Stomach (tissue), 4 donors: ENCODE results near the gene COL10A1.

ENCODE experiments used
- EP300 ChIP-seq: sonication (generic); formaldehyde crosslinking; IDR thresholded peaks from one replicate; pipeline ENCODE4 v1.6.1; 2017; ENCODE audit warnings: antibody characterized with exemption
- POLR2A ChIP-seq, 4 donors: fragments of 450-650 bp; IDR thresholded peaks; one replicate each; pipeline ENCODE4 v1.6.1; 2016; ENCODE audit warnings: antibody characterized with exemption in 4 of 4, control low read depth in 2 of 4, mild to moderate bottlenecking in 1 of 4, moderate library complexity in 1 of 4
- POLR2AphosphoS5 ChIP-seq, 3 donors: sonication (generic); formaldehyde crosslinking; IDR thresholded peaks; one replicate each; pipeline ENCODE4 v1.6.1; 2016; ENCODE audit warnings: antibody characterized with exemption in 3 of 3
- TF ChIP-seq, protein P1 (sequence below), 7 experiments: fragments of 450-650 bp in 4 of 7; fragments of 200-600 bp in 3 of 7; sonication (generic) in 3 of 7; IDR thresholded peaks; one replicate each; pipeline ENCODE4 v1.5.1; 2016 to 2019; ENCODE audit warnings: antibody characterized with exemption in 7 of 7, control low read depth in 2 of 7, mild to moderate bottlenecking in 1 of 7

GRCh38 chr6:116157391-116157790 is 31.5 kb upstream of the COL10A1 start:
- TF ChIP-seq POLR2AphosphoS5 (IDR thresholded peaks at IDR 0.05), result no peak
- TF ChIP-seq, protein P1, sequence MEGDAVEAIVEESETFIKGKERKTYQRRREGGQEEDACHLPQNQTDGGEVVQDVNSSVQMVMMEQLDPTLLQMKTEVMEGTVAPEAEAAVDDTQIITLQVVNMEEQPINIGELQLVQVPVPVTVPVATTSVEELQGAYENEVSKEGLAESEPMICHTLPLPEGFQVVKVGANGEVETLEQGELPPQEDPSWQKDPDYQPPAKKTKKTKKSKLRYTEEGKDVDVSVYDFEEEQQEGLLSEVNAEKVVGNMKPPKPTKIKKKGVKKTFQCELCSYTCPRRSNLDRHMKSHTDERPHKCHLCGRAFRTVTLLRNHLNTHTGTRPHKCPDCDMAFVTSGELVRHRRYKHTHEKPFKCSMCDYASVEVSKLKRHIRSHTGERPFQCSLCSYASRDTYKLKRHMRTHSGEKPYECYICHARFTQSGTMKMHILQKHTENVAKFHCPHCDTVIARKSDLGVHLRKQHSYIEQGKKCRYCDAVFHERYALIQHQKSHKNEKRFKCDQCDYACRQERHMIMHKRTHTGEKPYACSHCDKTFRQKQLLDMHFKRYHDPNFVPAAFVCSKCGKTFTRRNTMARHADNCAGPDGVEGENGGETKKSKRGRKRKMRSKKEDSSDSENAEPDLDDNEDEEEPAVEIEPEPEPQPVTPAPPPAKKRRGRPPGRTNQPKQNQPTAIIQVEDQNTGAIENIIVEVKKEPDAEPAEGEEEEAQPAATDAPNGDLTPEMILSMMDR (IDR thresholded peaks at IDR 0.05), result no peak
- no peak for TF ChIP-seq EP300
- no peak for TF ChIP-seq POLR2A (IDR thresholded peaks at IDR 0.05)
